GM21529 (cell line): ENCODE measurements around the gene SLCO4A1.
"Not testable (repeated sequence)": the region's sequence is repeated elsewhere in the genome, so short reads cannot be mapped to it uniquely, and the experiment has no call there.

ENCODE experiments used
- ATAC-seq: cut with Tn5 transposase; IDR thresholded peaks from one replicate; pipeline ENCODE4 v1.9.1; 2021; ENCODE audit not compliant: unreplicated experiment

SLCO4A1 gene

GRCh38 chr20:62622178-62622876 lies 20.0 kb upstream of the SLCO4A1 start:
- no peak for ATAC-seq

- ATAC-seq = no peak
Observed at GRCh38 chr20:62622877-62623487, 19.3 kb upstream of the SLCO4A1 start.

GRCh38 chr20:62623488-62624324 lies 18.6 kb upstream of the SLCO4A1 start:
- ATAC-seq = peak; percentile 84

DNA sequence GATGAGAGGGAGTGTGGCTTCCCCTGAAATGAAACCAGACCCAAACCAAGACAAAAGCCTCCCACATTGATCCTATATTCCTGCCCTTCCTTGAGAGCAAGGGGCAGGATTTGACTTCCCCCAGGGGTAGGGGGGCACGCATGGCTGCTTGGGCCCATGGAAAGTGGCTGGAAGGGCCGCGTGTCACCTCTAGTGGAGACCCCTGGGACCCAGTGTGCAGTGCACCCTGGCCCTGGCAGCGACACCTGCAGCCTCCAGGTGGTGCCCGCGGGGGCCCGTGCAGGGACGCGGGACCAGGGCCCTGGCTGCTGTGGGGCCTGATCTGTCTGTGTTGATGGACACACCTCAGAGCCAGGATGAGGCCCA lies 18.0 kb upstream of the SLCO4A1 start:
- ATAC-seq = peak; percentile 46

DNA sequence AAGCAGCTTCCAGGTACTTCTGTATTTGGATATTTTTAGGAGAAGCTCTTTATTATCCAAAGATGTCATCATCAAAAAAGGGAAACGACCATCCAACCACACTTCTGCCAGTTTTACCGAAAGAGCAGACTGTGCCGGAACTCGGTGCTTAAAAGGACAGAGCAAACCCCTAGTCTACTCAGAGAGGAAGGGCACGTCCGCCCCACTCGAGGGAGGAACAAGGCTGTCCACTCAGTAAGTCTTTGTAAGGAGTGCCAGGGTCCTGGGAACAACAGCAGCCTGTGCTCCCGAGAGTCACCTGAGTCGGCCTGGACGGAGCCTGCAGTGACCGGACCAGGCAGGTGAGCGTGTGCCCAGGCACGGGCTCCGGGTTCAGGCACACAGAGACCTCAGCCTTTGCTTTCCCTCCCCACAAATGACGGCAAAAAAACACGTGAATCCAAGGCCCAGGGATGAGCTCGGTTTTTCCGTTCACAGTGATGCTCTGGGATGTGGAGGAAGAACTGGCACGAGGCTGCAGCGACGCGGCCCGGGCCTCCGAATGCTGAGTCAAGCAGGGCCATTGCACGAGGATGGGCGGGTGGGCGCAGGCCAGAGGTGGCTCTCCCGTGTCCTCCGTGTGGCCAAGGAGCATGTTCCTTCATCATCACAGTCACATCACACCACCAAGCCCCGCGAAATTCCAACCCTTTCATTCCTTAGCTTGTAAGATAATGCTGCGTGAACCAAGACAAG lies 17.4 kb upstream of the SLCO4A1 start:
- ATAC-seq = no peak

- ATAC-seq = no peak
Observed at GRCh38 chr20:62625516-62625915, 16.8 kb upstream of the SLCO4A1 start.

DNA sequence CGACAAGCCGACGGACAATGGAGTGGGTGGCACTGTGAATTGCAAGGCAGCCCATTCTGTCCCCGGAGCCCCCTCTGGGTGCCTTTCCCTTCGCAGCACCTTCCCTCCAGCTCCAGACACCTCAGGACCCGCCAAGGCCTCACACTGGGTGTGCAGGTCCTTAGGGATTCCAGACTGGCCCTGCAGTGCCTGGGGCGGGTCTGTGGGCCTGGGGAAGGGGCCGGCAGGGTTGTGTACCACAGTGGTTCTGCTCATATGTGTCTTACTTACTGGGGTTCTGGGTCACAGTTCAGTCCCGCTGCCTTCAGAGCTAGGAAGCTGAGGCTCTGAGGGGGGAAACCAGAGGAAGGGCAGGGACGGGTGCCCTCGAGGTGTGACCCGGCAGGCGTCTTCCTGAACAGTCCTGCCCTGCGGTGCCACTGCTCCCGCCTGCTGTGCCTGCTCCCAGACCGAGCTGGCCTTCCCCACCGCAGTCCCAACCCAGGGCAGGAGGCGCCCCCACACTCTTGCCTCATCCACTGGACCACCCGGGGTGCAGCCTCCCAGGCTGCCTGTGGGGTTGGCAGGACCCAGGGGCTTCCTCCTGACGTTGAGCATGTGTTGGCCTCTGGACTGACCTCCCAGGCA lies 16.3 kb upstream of the SLCO4A1 start:
- ATAC-seq = no peak

DNA sequence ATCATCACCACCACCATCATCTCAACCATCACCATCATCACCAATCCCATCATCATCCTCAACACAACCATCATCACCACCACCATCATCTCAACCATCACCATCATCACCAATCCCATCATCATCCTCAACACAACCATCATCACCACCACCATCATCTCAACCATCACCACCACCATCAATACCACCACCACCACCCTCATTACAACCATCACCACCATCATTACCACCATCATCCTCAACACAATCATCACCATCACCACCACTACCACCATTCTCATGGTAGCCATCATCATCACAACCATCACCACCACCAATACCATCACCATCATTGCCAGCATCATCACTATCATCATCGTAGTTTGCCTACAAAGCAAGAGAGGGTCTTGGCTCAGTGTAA lies 14.9 kb upstream of the SLCO4A1 start:
- ATAC-seq = not testable (repeated sequence)

- ATAC-seq = no peak
Observed at GRCh38 chr20:62627901-62628612, 14.2 kb upstream of the SLCO4A1 start.

- no peak for ATAC-seq
Observed at GRCh38 chr20:62628691-62629090, 13.6 kb upstream of the SLCO4A1 start.

- ATAC-seq = no peak
Observed at GRCh38 chr20:62629864-62630470, 12.3 kb upstream of the SLCO4A1 start.

DNA sequence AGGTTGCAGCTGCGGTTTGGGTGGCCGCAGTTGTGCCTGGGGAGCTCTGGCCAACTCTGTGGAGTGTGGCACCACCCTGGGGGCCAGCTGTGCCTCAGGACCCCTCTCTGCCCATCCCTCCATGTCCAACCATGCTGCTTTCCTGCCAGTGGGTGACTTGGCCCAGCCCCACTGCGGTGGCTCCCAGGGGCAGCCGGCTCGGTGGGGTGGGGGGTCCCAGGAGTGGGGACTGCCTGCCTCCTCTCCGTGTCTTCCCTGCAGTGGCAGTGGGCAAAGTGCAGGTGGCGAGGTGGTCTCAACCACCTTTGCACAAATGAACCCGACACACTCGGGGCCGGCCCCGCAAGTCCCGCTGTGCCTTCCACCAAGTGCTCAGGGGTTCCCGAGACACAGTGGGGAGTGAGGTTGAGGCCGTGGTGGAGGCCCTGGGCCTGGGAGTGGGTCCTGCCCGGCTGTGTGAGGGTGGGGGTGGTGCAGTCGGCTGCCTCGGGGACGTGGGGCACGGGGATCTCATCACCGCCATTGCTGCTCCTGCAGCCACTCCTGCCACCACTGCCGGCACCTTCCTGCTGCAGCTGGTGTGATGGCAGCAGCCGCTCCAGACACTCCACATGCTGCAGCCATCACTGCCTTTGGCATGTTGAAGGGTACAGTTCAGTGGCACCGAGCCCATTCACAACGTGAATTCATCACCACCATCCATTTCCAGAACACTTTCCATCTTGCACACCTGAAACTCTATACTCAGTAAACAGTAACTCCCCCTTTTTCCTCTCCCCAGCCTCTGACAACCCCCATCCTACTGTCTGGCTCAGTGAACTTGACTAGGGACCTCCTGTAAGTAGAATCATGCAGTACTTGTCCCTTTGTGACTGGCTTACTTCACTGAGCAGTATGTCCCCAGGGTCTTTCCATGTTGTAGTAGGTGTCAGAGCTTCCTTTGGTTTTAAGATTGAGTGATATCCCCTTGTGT lies 10.7 kb upstream of the SLCO4A1 start:
- ATAC-seq = no peak

DNA sequence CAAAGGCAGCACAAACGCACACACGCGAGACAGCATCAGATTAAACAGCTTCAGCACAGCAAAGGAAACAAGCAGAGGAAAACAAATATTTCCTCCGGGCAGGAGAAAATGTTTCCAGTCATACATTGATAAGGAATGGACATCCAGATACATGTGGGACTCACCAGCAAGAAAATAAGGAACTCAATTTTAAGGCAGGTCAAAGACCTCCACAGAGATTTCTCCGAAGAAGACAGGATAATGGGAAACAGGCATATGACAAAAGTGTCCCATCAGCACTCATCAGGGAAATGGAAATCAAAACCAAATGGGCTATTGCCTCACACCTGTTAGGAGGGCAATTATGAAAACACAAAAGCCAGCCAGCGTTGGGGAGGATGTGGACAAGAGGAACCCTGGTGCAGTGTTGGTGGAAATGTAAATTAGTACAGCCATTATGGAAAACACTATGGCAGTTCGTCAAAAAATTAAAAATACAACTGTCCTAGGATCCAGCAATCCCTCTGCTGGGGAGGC lies 9.7 kb upstream of the SLCO4A1 start:
- ATAC-seq = no peak

DNA sequence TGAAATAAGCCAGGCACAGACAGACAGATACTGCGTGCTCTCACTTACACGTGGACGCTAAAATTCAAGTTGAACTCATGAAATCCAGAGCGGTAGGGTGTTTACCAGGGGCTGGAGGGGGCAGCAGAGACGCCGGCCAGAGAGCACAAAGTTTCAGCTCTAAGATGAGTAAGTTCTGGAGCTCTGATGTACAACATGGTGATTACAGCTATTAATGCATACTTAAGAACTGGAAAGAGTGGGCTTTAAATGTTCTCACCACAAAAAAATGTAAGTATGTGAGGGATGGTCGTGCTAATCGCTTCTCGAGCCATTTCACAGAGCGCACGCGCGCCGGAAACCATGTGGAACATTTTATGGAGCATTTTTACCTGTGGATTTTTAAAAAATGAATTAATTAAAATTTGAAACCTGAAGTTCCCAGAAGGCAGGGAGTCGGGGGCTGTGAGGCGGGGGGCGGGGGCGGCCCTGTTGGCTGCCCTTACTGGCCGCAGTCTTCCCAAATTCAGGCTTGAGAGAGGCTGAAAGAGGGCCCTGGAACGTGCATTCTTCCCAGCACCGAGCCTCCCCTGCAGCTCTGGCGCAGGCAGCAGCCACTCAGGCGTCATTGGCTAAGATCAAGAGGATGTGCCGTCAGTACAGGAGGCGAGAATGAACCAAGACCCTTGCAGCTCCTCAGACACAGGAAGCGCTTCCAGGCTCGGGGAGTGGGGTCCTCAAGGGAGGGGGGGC lies 8.5 kb upstream of the SLCO4A1 start:
- no peak for ATAC-seq

- no peak for ATAC-seq
Observed at GRCh38 chr20:62634330-62634967, 7.9 kb upstream of the SLCO4A1 start.

DNA sequence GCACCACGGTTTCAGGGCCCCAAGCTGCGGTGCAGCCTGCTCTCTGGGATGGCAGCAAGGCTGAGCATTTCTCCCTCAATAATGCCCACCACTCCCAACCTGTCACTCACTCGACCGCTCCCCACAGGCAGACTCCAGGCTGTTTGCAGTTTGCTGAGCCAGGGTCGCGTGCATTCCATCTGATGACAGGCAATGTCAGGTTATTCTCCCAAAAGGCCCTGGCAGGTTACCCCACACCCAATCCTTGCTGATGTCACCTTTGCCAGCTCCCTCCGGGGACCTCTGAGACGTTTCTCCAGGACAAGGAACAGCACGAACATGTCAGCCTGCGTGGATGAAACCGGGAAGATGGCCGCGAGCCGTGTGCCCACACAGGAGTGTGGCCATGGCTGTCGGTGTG lies 7.1 kb upstream of the SLCO4A1 start:
- no peak for ATAC-seq

DNA sequence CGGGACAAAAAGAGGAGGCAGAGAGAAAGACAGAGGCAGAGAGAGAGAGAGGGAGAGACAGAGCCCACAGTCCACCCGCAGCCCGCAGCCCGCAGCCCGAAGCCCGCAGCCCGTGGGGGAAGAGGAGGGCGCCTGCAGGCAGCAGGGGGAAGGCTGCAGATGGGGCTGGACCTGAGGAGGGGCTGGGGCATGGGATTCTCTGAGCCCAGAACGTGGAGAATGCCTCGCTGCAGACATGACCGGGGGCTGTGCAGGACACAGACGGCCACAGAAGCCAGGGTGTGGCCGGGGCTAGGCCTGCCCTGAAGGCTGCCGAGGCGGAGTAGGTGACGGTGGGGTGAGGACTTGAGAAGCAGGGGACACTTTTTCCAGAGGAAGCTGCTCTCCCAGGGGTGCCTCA lies 6.5 kb upstream of the SLCO4A1 start:
- no peak for ATAC-seq
